Neural progenitor cell (in vitro differentiated cells): ENCODE results near the gene HS3ST2. TPM values are rescaled to one million over a fixed set of nuclear protein-coding genes. Genes with fewer than 3 reads are reported as not detected.
"Not testable (repeated sequence)": the region's sequence is repeated elsewhere in the genome, so short reads cannot be mapped to it uniquely, and the experiment has no call there.

Experiments
- DNase-seq: peaks from one replicate; pipeline ENCODE4 v3.0.0-alpha.2; 2016; ENCODE audit warnings: low spot score
- H2AFZ ChIP-seq: fragments of 200-600 bp; sonication (generic); replicated peaks from 2 replicates; pipeline ENCODE4 v1.6.1; 2016; ENCODE audit warnings: antibody characterized with exemption
- H3F3A ChIP-seq: fragments of 200-600 bp; sonication (generic); 2 replicates; pipeline ENCODE4 v1.6.1; 2016; ENCODE audit warnings: antibody characterized with exemption, low read depth
- H3K27ac ChIP-seq: fragments of 200-600 bp; sonication (generic); 2 replicates; pipeline ENCODE4 v1.5.1; 2016; ENCODE audit warnings: mild to moderate bottlenecking
- H3K27me3 ChIP-seq: fragments of 200-600 bp; sonication (generic); 2 replicates; pipeline ENCODE4 v1.6.1; 2016; ENCODE audit warnings: mild to moderate bottlenecking, moderate library complexity
- H3K36me3 ChIP-seq: fragments of 200-600 bp; sonication (generic); 2 replicates; pipeline ENCODE4 v1.5.1; 2016
- H3K4me1 ChIP-seq: fragments of 200-600 bp; sonication (generic); 2 replicates; pipeline ENCODE4 v1.6.1; 2016; ENCODE audit warnings: mixed run types
- H3K4me2 ChIP-seq: fragments of 200-600 bp; sonication (generic); 2 replicates; pipeline ENCODE4 v1.6.1; 2016
- H3K4me3 ChIP-seq: fragments of 200-600 bp; sonication (generic); 2 replicates; pipeline ENCODE4 v1.5.1; 2016
- H3K79me2 ChIP-seq: fragments of 200-600 bp; sonication (generic); 2 replicates; pipeline ENCODE4 v1.6.1; 2016; ENCODE audit warnings: low read depth
- H3K9ac ChIP-seq: fragments of 200-600 bp; sonication (generic); 2 replicates; pipeline ENCODE4 v1.6.1; 2016
- H3K9me3 ChIP-seq: fragments of 200-600 bp; sonication (generic); 2 replicates; pipeline ENCODE4 v1.5.1; 2016; ENCODE audit warnings: low read depth
- H4K20me1 ChIP-seq: fragments of 200-600 bp; sonication (generic); 2 replicates; pipeline ENCODE4 v1.6.1; 2016; ENCODE audit warnings: low read depth
- H3K27ac Mint-ChIP-seq: 3 replicates; pipeline ENCODE4 v1.8.0; 2021; ENCODE audit warnings: mixed read lengths
- H3K27me3 Mint-ChIP-seq: 2 replicates; pipeline ENCODE4 v1.8.0; 2022; ENCODE audit warnings: low read depth, mild to moderate bottlenecking, inconsistent platforms, moderate library complexity, mixed read lengths; ENCODE audit not compliant: insufficient read depth
- H3K36me3 Mint-ChIP-seq: 3 replicates; pipeline ENCODE4 v1.8.0; 2021; ENCODE audit warnings: mixed read lengths
- H3K4me1 Mint-ChIP-seq: 3 replicates; pipeline ENCODE4 v1.8.0; 2021; ENCODE audit warnings: mixed read lengths
- H3K4me3 Mint-ChIP-seq: 3 replicates; pipeline ENCODE4 v1.8.0; 2021; ENCODE audit warnings: mild to moderate bottlenecking, moderate library complexity, mixed read lengths
- H3K9me3 Mint-ChIP-seq: 3 replicates; pipeline ENCODE4 v1.8.0; 2020; ENCODE audit warnings: mixed read lengths
- CTCF ChIP-seq: fragments of 200-600 bp; sonication (generic); IDR thresholded peaks from 2 replicates; pipeline ENCODE4 v1.5.1; 2017; ENCODE audit warnings: antibody characterized with exemption, mild to moderate bottlenecking
- EZH2 ChIP-seq: fragments of 200-600 bp; sonication (generic); IDR thresholded peaks from 2 replicates; pipeline ENCODE4 v1.6.1; 2017; ENCODE audit warnings: antibody characterized with exemption, mild to moderate bottlenecking, moderate library complexity
- EZH2phosphoT487 ChIP-seq: fragments of 200-600 bp; sonication (generic); IDR thresholded peaks from 2 replicates; pipeline ENCODE4 v1.6.1; 2017; ENCODE audit warnings: antibody characterized with exemption
- total RNA-seq: library from RNA; depleted of rRNA; stranded (reverse); fragments of >200 nt; gene quantifications from 2 replicates; pipeline ENCODE4 v1.2.3, GENCODE V29; 2015; ENCODE audit warnings: low replicate concordance

The HS3ST2 gene
- total RNA-seq, 1 donor from 2014 or later: not detected

DNA sequence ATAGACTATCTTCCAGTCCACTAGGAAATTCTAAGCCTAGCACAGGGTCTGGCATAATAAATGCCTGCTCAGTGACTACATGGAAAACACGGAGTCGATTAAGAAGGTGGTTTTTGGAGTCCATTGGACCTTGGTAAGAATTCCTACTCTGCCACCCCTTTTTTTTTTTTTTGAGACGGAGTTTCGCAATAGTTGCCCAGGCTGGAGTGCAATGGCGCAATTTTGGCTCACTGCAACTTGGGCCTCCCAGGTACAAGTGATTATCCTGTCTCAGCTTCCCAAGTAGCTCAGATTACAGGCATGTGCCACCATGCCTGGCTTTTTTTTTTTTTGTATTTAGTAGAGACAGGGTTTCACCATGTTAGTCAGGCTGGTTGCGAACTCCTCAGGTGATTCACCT, 123.2 kb downstream of the HS3ST2 start:
- H3K4me1 Mint-ChIP-seq: peaks cover 5% of the 10 kb centered on the region
- no peaks in the 10 kb centered on the region for H3K27me3 ChIP-seq
- H3K79me2 ChIP-seq: no peaks in the 10 kb centered on the region
- no peaks in the 10 kb centered on the region for H3F3A ChIP-seq
- peaks cover 9% of the 10 kb centered on the region for H3K4me1 ChIP-seq
- no peak overlapping the region for H3K4me3 ChIP-seq
- H3K9me3 Mint-ChIP-seq: no peaks in the 10 kb centered on the region
- H3K27ac ChIP-seq: no peak overlapping the region
- H3K4me3 Mint-ChIP-seq: no peak overlapping the region
- no peaks in the 10 kb centered on the region for H3K9me3 ChIP-seq
- no peaks in the 10 kb centered on the region for H3K36me3 Mint-ChIP-seq
- H2AFZ ChIP-seq: no peak overlapping the region
- TF ChIP-seq CTCF: no peak
- no peak for TF ChIP-seq EZH2phosphoT487
- H3K27me3 Mint-ChIP-seq: peaks cover 2% of the 10 kb centered on the region
- no peak for DNase-seq
- no peaks in the 10 kb centered on the region for H4K20me1 ChIP-seq
- no peak overlapping the region for H3K9ac ChIP-seq
- H3K27ac Mint-ChIP-seq: no peak overlapping the region
- no peaks in the 10 kb centered on the region for H3K36me3 ChIP-seq
- H3K4me2 ChIP-seq: no peak overlapping the region

GRCh38 chr16:22938647-22939046, 124.7 kb downstream of the HS3ST2 start:
- Histone ChIP-seq H3K79me2 (no peaks in the 10 kb centered on the region), H3K27ac (no peak overlapping the region), H3K27me3 (no peaks in the 10 kb centered on the region), H3K4me1 (peaks cover under 1% of the 10 kb centered on the region), H3F3A (no peaks in the 10 kb centered on the region), H3K9ac (no peak overlapping the region), H3K36me3 (no peaks in the 10 kb centered on the region), H2AFZ (no peak overlapping the region), H4K20me1 (no peaks in the 10 kb centered on the region), H3K4me3 (no peak overlapping the region), H3K4me2 (no peak overlapping the region), H3K9me3 (no peaks in the 10 kb centered on the region)
- Mint-ChIP-seq H3K27me3 (peaks cover 2% of the 10 kb centered on the region), H3K4me1 (peaks cover 5% of the 10 kb centered on the region), H3K36me3 (no peaks in the 10 kb centered on the region), H3K27ac (no peak overlapping the region), H3K9me3 (no peaks in the 10 kb centered on the region), H3K4me3 (no peak overlapping the region)
- DNase-seq: no peak
- no peak for TF ChIP-seq CTCF
- TF ChIP-seq EZH2phosphoT487: no peak
- TF ChIP-seq EZH2: no peak

GRCh38 chr16:22939744-22940363, 125.9 kb downstream of the HS3ST2 start:
- H3K4me1 Mint-ChIP-seq, H3K9me3 Mint-ChIP-seq, H3K27me3 Mint-ChIP-seq, H3K9me3 ChIP-seq, H2AFZ ChIP-seq, H3K4me1 ChIP-seq, H3K4me3 Mint-ChIP-seq, H4K20me1 ChIP-seq, H3K36me3 Mint-ChIP-seq, H3F3A ChIP-seq, H3K27ac ChIP-seq, H3K36me3 ChIP-seq, H3K9ac ChIP-seq, H3K27ac Mint-ChIP-seq, H3K4me3 ChIP-seq, H3K79me2 ChIP-seq, H3K4me2 ChIP-seq, H3K27me3 ChIP-seq: not testable (repeated sequence)
- peak; percentile 70 for DNase-seq

DNA sequence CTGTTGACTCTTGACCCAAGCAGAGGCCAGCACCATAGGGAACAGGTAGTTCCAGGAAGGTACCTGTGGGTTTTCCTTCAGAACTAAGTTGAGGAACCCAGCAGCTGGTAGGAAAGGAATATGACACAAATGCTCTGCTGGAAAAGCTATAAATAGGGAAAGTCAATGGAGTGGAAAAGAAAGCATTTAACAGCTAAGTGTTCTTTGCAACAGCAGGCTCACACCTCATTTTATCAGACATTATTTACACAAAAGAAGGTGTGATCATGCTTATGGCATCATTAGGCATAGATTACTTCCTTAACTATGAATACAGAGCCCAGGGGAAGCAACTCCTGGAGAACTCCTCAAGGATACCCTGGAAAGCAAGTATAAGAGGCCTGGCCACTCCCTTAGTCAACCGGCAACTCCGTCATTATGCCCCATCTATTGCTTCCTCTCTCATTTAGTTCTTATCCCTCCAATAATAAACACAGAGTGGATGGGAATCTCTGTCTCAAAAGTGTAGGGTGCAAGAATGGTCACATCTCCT, 128.1 kb downstream of the HS3ST2 start:
- Histone ChIP-seq H4K20me1 (no peaks in the 10 kb centered on the region), H3K27ac (no peak overlapping the region), H2AFZ (no peak overlapping the region), H3K9me3 (no peaks in the 10 kb centered on the region), H3K4me3 (no peak overlapping the region), H3K79me2 (no peaks in the 10 kb centered on the region), H3K36me3 (no peaks in the 10 kb centered on the region), H3K4me2 (no peak overlapping the region), H3K9ac (no peak overlapping the region), H3K4me1 (peaks cover 5% of the 10 kb centered on the region), H3F3A (no peaks in the 10 kb centered on the region), H3K27me3 (no peaks in the 10 kb centered on the region)
- H3K36me3 Mint-ChIP-seq: no peaks in the 10 kb centered on the region
- no peak overlapping the region for H3K27ac Mint-ChIP-seq
- H3K4me3 Mint-ChIP-seq: no peak overlapping the region
- H3K4me1 Mint-ChIP-seq: peaks cover 5% of the 10 kb centered on the region
- no peaks in the 10 kb centered on the region for H3K9me3 Mint-ChIP-seq
- H3K27me3 Mint-ChIP-seq: no peaks in the 10 kb centered on the region
- TF ChIP-seq EZH2phosphoT487: no peak
- DNase-seq: no peak
